Tibial nerve (tissue), 4 donors: Measurements from ENCODE around the gene ETV6.

Experiments used
- EP300 ChIP-seq, 2 donors: sonication (generic); formaldehyde crosslinking; IDR thresholded peaks; one replicate each; pipeline ENCODE4 v1.6.1; 2017; ENCODE audit warnings: antibody characterized with exemption in 2 of 2, mild to moderate bottlenecking in 1 of 2
- POLR2A ChIP-seq, 2 donors: fragments of 450-650 bp; IDR thresholded peaks; one replicate each; pipeline ENCODE4 v1.6.1; 2017; ENCODE audit warnings: antibody characterized with exemption in 2 of 2, mild to moderate bottlenecking in 2 of 2, moderate library complexity in 2 of 2
- TF ChIP-seq, protein P1 (sequence below), 5 experiments: fragments of 200-600 bp in 3 of 5; fragments of 450-650 bp in 2 of 5; sonication (generic) in 3 of 5; IDR thresholded peaks; one replicate each; pipeline ENCODE4 v1.5.1; 2016 to 2019; ENCODE audit warnings: antibody characterized with exemption in 5 of 5, mild to moderate bottlenecking in 3 of 5, moderate library complexity in 2 of 5

- TF ChIP-seq, protein P1, sequence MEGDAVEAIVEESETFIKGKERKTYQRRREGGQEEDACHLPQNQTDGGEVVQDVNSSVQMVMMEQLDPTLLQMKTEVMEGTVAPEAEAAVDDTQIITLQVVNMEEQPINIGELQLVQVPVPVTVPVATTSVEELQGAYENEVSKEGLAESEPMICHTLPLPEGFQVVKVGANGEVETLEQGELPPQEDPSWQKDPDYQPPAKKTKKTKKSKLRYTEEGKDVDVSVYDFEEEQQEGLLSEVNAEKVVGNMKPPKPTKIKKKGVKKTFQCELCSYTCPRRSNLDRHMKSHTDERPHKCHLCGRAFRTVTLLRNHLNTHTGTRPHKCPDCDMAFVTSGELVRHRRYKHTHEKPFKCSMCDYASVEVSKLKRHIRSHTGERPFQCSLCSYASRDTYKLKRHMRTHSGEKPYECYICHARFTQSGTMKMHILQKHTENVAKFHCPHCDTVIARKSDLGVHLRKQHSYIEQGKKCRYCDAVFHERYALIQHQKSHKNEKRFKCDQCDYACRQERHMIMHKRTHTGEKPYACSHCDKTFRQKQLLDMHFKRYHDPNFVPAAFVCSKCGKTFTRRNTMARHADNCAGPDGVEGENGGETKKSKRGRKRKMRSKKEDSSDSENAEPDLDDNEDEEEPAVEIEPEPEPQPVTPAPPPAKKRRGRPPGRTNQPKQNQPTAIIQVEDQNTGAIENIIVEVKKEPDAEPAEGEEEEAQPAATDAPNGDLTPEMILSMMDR (IDR thresholded peaks at IDR 0.05) = no peak
- TF ChIP-seq POLR2A (IDR thresholded peaks at IDR 0.05) = no peak
- peak in 1 of 2 donors; percentile 14 for TF ChIP-seq EP300 (IDR thresholded peaks at IDR 0.05)
Observed at GRCh38 chr12:11695321-11695720, 45.8 kb downstream of the ETV6 start.
